ENCODE measurements around the gene SLC23A2.

The SLC23A2 gene

GRCh38 chr20:4819901-4820300 lies 181.4 kb downstream of the SLC23A2 start:
- DNase-seq (ENCODE audit: low read depth in 1 of 2, low spot score in 1 of 2), result no peak

- no peak for DNase-seq (ENCODE audit: low read depth in 1 of 2, low spot score in 1 of 2)
These were observed 184.1 kb downstream of the SLC23A2 start for GRCh38 chr20:4817230-4817671.

DNA sequence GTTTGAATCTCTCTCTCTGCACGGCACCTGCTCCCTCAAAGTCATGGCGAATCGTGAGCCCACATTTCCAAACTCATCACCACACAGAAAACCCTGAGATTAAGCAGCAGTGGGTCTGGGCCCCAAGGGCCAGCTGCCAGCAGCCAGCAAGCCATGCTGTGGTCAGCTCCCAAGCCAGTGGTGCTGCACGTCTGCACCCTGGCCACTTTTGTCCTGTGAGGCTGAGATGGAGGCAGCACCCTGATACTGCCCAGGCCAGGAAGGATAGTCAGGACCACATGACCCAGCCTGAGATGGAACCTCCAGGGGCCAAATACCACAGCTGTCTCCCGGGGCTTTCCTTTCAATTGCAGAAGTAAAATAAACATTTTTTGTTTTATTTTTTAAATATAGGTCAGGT lies 185.7 kb downstream of the SLC23A2 start:
- DNase-seq (ENCODE audit: low read depth in 1 of 2, low spot score in 1 of 2), result no peak

DNA sequence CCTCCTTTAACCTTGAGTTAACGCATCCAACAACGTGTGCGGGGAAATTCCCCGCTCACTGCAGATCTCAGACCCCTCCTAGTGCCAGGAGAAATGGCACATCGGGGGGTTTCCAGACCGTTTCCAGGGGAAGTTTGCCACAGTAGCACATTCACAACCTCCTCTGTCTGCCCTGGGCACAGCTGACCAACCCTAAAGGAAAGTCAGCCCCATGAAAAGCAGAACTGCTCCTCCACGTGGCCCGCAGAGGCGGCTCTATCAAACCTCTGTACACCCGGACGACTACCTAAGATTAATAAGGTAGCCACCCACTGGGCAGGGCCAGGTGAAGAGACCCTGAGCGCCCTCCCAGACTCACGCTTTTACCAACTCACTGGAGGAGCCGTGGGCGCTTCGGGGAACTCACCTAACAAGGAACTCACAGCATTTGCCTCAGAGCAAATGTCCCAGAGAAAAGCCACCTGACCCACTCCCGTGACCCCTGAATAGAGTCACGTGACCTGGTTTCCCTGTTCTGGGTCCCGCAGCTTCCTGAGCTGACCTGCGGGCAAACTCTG lies 186.5 kb downstream of the SLC23A2 start:
- peak; percentile 65 for DNase-seq (ENCODE audit: low read depth in 1 of 2, low spot score in 1 of 2)

DNA sequence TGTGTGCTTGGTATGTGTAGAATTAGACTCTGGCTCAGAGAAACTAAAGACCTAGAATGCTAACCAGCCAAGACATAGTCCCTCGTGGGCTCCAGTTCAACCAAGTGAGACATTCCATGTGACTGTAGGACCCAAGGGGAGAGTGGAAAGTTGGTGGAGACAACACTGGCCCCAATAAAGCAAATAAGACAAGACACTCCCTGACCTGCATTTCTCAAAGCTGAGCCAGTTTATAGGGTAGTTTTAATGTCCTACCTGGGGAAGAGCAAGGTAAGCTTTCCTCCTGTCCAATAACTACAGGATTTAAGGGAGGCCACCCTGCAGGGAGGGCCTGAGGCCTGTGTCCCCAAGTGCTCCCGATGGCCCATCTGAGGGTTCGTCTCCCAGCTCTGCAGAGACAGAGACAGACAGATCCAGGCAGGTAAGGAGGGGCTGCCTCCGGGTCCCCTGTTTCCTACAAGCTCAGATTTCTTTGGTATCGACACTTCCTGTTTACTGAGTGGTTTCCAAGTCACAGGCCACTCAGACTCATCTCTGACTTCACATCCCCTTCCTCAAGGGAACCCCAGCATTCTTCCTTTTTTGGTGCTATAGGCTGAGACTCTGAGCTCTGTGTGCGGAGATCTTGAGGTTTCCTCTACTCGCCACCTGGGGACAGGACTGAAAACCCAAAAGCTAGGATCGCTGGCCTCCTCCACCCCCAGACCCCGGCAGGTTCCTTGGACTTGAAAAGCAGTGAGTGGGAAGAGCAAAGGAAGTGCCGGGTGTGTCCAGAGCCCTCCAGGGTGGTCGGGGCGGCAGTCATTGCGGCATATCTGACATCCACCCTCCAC lies 187.2 kb downstream of the SLC23A2 start:
- peak in 1 of 2 donors; percentile 52 for DNase-seq (ENCODE audit: low read depth in 1 of 2, low spot score in 1 of 2)

DNA sequence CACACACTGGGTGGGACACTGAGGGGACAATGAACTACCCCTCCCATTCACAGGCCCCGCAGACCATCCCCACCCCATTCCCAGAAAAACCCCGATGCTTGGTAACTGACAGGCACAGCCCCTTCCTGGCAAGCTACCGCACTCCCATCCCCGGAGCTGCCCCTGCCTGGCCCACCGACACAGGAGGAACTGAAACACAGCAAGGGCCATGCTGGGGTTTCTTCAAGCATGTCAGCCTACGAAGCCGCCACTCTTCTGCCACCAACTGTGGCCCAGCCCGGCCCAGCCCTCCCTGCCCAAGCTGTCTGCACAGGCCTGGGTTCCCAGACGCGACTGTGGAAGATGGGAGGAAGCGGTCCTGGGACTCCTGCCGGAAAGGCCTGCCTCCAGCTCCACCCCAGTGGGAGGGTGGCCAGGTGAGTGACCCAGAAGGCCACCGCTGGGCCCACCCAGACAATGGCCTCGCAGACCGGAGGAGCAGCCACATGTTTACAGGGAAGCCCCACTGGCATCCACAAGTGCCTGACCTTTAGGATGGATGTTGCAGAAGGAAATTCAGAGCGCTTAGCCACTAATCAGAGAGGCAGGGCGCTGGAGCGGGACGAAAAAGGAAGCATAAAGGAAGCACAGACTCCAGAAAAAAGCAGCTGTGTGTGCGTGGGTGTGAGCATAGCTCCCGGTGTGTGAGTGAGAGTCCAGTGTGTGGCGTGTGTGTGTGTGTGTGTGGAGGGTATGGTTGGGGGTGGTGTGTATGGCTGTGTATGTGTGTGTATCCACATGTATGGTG lies 188.0 kb downstream of the SLC23A2 start:
- no peak for DNase-seq (ENCODE audit: low read depth in 1 of 2, low spot score in 1 of 2)

- no peak for DNase-seq (ENCODE audit: low read depth in 1 of 2, low spot score in 1 of 2)
These were observed 188.7 kb downstream of the SLC23A2 start for GRCh38 chr20:4812641-4813075.

GRCh38 chr20:4812216-4812615 lies 189.1 kb downstream of the SLC23A2 start:
- DNase-seq (ENCODE audit: low read depth in 1 of 2, low spot score in 1 of 2), result no peak

GRCh38 chr20:4811661-4812181 lies 189.6 kb downstream of the SLC23A2 start:
- no peak for DNase-seq (ENCODE audit: low read depth in 1 of 2, low spot score in 1 of 2)

GRCh38 chr20:4811257-4811656 lies 190.1 kb downstream of the SLC23A2 start:
- DNase-seq (ENCODE audit: low read depth in 1 of 2, low spot score in 1 of 2), result no peak

GRCh38 chr20:4810426-4811019 lies 190.8 kb downstream of the SLC23A2 start:
- no peak for DNase-seq (ENCODE audit: low read depth in 1 of 2, low spot score in 1 of 2)

- DNase-seq (ENCODE audit: low read depth in 1 of 2, low spot score in 1 of 2), result no peak
These were observed 191.6 kb downstream of the SLC23A2 start for GRCh38 chr20:4809707-4810106.

DNA sequence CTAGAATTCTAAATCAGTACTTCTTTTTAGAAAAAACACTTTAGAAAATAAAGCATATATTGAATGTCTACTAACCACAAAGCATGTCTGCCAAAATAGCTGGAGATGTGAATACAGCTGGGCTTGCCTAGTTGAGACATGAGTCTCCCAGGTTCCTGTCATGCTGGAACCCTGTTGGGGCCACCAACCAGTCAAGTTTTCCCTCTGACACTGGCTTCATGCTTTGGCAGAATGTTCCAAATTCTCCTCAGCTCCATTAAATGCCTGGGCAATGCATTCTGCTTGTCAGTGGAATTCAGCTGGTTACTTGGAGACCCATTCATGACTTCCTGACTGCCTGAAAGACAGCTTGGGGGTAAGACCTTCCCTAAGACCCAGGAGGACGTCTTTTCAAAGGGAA lies 192.4 kb downstream of the SLC23A2 start:
- no peak for DNase-seq (ENCODE audit: low read depth in 1 of 2, low spot score in 1 of 2)

GRCh38 chr20:4805663-4806449 lies 195.5 kb downstream of the SLC23A2 start:
- DNase-seq (ENCODE audit: low read depth in 1 of 2, low spot score in 1 of 2), result no peak

DNA sequence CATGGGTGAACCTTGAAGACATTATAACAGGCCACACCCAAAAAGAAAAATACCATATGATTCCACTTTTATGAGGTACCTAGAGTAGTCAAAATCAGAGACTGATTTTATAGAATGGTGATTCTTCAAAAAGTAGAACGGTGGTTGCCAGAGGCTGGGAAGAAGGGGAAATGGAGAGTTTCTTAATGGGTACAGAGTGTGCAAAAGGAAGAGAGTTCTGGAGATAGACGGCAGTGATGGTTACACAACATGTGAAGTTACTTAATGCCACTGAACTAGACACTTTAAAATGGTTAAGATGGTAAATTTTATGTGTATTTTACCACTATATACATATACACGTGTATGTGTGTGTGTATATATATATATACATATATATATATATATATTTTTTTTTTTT lies 198.8 kb downstream of the SLC23A2 start:
- DNase-seq (ENCODE audit: low read depth in 1 of 2, low spot score in 1 of 2), result no peak

Measured in activated CD4-positive, alpha-beta T cell treated with anti-CD3 and anti-CD28 coated beads, Interleukin-2, amount 50 U/mL, for 24 hours (primary cell).